Fibroblast of skin of left quadriceps (primary cell): ENCODE data around the gene FKBP8.
"Not testable (repeated sequence)": the region's sequence is repeated elsewhere in the genome, so short reads cannot be mapped to it uniquely, and the experiment has no call there.

Source experiments
- DNase-seq, 2 experiments: peaks; one replicate each; pipeline ENCODE4 v3.0.0-alpha.2; 2013; ENCODE audit warnings: low read depth in 2 of 2

FKBP8 gene

GRCh38 chr19:18558604-18559003, 15.2 kb upstream of the FKBP8 start:
- DNase-seq = no peak

GRCh38 chr19:18558202-18558555, 14.8 kb upstream of the FKBP8 start:
- no peak for DNase-seq

- peak; percentile 97 for DNase-seq
Observed at GRCh38 chr19:18557411-18558201, 14.2 kb upstream of the FKBP8 start, which contains the start of gene KXD1. TSS of gene KXD1 (plus strand) at chr19:18557870. CDS start at chr19:18562057, 4,187 bp downstream.

GRCh38 chr19:18551631-18552030, 8.3 kb upstream of the FKBP8 start:
- no peak for DNase-seq

- DNase-seq = peak; percentile 27 to 28
Observed at GRCh38 chr19:18543814-18544475, 572 bp upstream of the FKBP8 start.

DNA sequence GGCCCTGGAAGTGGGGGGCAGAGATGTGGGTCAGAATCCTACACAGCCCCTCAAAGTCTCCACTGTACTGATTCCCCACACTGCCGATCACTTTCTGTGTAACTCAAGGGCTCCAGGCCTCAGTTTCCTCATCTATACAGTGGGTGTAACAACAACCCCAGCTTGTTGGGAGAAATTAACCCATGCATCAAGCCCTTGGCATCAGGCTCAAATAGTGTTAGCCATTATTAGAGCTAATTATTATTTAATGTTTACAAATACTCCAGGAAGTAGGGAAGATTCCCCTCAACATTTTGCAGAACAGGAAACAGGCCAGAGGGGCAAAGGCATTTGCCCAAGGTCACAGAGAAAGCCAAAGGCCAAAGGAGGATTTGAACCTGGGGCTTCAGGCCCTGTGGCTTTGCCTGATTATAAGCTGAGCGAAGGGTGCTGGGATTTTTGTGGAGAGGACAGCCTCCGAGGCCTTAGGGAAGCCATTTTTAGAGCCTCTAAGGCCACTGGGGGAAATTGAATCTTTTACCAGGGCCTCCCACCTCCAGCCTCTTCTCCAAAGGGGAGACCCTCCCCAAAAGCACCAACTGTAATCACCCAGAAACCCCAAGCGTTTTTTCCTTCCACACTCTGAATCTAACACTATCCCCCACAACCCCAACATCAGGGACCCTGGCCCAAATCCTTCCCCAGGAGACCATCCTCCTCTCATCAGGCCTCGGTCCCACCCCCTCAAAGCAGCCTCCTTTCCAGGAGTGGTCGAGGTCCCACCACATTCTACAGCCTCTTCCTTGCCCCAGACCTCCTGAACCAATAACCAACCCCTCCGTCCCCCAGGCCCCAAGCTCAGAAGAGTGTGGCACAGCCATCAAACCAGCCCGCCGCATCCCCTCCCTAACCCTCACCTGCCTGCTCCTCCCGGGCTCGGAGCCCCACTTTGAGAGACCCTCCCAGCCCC, 1.1 kb downstream of the FKBP8 start:
- no peak for DNase-seq

GRCh38 chr19:18541258-18541991, 1.9 kb downstream of the FKBP8 start:
- no peak for DNase-seq

DNA sequence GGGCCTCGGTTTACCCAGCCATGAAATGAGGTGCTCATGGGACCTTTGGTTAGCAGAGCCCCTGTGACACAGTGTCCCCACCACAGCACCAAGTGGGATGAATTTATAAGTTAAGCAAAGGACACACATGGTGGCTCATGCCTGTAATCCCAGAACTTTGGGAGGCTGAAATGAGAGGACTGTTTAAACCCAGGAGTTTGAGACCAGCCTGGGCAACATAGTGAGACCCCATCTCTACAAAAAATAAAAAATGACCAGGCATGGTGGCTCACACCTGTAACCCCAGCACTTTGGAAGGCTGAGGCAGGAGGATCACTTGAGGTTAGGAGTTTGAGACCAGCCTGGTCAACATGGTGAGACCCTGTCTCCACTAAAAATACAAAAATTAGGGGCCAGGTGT, 3.2 kb downstream of the FKBP8 start:
- DNase-seq = not testable (repeated sequence)

GRCh38 chr19:18539372-18539771, 4.0 kb downstream of the FKBP8 start:
- DNase-seq = no peak

DNA sequence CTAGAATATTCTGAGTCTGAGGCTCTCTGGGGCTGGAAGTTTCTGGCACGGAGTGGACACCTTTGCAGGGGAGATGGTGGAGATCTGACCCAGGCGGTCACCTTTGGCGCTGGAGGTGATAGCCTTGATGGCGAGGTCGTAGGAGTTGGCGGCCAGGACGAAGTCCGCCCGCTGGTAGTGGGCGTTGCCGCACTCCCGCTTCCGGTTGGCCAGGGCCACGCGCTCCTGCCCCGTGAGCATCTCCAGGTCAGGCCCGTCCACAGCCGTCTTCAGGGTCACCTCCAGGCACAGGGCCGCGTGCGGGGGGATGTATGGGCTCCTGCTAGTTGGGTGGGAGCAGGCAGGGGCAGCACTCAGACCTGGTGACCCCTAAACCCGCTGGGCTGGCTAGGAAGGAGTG, 5.3 kb downstream of the FKBP8 start:
- DNase-seq = no peak

GRCh38 chr19:18537431-18537830, 5.9 kb downstream of the FKBP8 start:
- DNase-seq = no peak

DNA sequence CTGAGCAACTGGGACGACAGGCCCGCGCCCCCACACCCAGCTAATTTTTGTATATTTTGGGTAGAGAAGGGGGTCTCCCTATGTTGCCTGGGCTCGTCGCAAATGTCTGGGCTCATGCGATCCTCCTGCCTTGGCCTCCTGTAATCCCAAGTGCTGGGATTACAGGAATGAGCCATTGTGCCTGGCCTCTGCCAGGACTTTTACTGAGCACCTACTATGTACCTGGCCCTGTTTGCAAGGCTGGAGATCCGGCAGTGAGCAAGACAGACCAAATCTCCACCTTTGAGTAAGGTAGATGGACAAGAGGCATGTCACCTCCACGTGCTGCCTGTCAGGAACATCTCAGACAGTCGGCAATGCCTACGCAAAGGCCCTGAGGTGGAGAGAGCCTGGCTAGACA, 6.9 kb downstream of the FKBP8 start:
- no peak for DNase-seq

GRCh38 chr19:18533058-18533457, 10.3 kb downstream of the FKBP8 start:
- no peak for DNase-seq

- DNase-seq = no peak
Observed at GRCh38 chr19:18532168-18532890, 11.0 kb downstream of the FKBP8 start.

DNA sequence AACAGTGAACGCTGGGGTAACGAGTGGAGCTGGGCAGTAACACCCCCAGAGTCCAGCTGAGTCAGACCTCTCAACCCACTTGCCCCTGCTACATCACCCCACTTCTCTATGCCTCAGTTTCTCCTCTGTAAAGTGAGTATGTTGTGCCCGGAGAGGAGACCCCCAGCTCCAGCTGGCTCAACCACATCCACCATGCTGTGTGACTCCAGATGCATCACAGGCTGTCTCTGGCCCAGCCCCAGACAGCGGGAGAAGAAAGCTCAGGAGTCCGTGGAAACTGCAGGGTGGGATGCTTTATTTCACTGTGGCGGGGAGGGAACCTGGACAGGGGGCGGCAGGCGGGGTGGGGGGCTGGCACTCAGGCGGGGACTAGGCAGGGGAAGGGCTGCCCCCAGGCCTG, 11.9 kb downstream of the FKBP8 start:
- no peak for DNase-seq

DNA sequence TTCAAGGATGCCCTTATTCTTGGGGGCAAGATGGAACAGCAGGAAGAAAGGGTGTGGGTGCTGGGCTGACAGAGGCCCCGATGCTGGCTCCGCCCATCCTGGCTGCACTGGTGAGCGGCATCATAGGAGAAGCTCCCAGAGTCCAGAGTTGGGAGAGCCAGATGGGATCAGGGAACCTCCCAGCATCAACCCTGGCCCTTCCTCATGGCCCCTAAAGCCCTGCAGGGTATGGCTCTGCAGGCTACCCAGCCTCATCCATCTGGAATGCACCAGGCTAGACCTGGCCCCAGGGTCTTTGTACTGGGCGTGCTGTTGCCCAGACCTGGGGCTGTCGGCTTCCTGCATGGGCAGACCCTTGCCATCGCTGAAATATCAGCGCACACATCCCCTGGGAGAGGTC, 13.6 kb downstream of the FKBP8 start:
- DNase-seq = no peak

- DNase-seq = no peak
Observed at GRCh38 chr19:18526316-18526715, 17.1 kb downstream of the FKBP8 start.

GRCh38 chr19:18523841-18524240, 19.5 kb downstream of the FKBP8 start:
- DNase-seq = no peak

- DNase-seq = not testable (repeated sequence)
Observed at GRCh38 chr19:18522862-18523440, 20.4 kb downstream of the FKBP8 start.

DNA sequence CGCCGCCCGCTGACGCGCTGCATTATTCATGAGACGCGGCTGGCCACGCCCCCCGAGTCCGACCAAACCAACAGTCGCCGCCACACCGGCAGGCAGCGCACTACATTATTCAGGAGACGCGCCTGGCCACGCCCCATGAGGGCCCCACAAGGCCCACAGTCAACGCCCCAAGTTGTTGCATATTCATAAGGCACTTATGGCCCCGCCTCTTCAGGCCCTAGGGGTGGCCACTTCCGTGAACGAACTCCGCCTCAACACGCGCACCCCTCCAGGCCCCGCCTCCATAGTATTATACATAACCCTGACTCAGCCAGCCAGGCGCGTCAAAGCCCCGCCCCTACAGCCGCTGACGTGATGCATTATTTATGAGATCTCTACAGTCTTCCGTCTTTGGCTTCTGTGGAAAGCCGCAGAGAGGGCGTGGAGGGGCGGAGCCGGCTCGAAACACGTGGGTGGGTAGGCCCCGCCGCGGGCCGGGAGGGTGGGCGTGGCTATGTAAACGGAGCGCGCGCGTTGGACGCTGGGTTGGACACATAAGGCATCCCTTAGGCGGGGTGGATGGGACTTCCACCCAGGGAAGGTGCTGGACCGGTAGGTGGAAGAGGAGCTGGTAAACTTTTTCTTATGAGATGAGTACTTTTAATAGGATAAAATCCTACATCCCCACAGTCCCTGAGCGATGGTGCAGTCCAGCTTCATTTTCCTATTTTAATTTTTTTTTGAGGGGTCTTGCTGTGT, 21.1 kb downstream of the FKBP8 start:
- peak; percentile 100 for DNase-seq
